Coronary artery (tissue), 2 donors: ENCODE data around the gene DTD1.

ENCODE experiments used
- DNase-seq: peaks from one replicate; pipeline ENCODE4 v3.0.0-alpha.2; 2017; ENCODE audit warnings: low spot score
- H3K27ac ChIP-seq, 2 donors: fragments of 200-600 bp; sonication (generic); one replicate each; pipeline ENCODE4 v1.5.1; 2016 to 2019
- H3K4me3 ChIP-seq: fragments of 200-600 bp; sonication (generic); 2 replicates; pipeline ENCODE4 v1.5.1; 2016; ENCODE audit warnings: mild to moderate bottlenecking, moderate library complexity
- CTCF ChIP-seq: fragments of 200-600 bp; sonication (generic); IDR thresholded peaks from one replicate; pipeline ENCODE4 v1.5.1; 2019; ENCODE audit warnings: antibody characterized with exemption

Gene DTD1

GRCh38 chr20:18587665-18588573 is at the start of gene DTD1:
TSS of gene DTD1 (plus strand) at chr20:18588054. CDS start at chr20:18588073, 19 bp downstream.
- peak; percentile 91 for DNase-seq
- peak within 1 kb of the TSS; percentile 90 for H3K4me3 ChIP-seq
- H3K27ac ChIP-seq, result peak within 1 kb of the TSS; percentile 64 to 87
- peak; percentile 77 for TF ChIP-seq CTCF

GRCh38 chr20:18541741-18542140 is 46.1 kb upstream of the DTD1 start:
- no peak for DNase-seq
- no peak overlapping the region for H3K4me3 ChIP-seq
- TF ChIP-seq CTCF, result no peak
- H3K27ac ChIP-seq, result no peak overlapping the region

- no peak for DNase-seq
- no peak overlapping the region for H3K4me3 ChIP-seq
- TF ChIP-seq CTCF, result no peak
- H3K27ac ChIP-seq, result no peak overlapping the region
These were observed 44.6 kb upstream of the DTD1 start for GRCh38 chr20:18543216-18543615.

GRCh38 chr20:18543932-18544331 is 43.9 kb upstream of the DTD1 start:
- TF ChIP-seq CTCF, result no peak
- no peak overlapping the region for H3K27ac ChIP-seq
- DNase-seq, result no peak
- H3K4me3 ChIP-seq, result no peak overlapping the region

GRCh38 chr20:18545566-18545965 is 42.3 kb upstream of the DTD1 start:
- Histone ChIP-seq H3K27ac (no peak overlapping the region), H3K4me3 (no peak overlapping the region)
- DNase-seq, result no peak
- no peak for TF ChIP-seq CTCF

GRCh38 chr20:18548465-18548864 is 39.4 kb upstream of the DTD1 start:
- TF ChIP-seq CTCF, result no peak
- no peak for DNase-seq
- no peak overlapping the region for H3K27ac ChIP-seq
- no peak overlapping the region for H3K4me3 ChIP-seq

GRCh38 chr20:18553746-18554145 is 34.1 kb upstream of the DTD1 start:
- Histone ChIP-seq H3K4me3 (no peak overlapping the region), H3K27ac (no peak overlapping the region)
- TF ChIP-seq CTCF, result no peak
- no peak for DNase-seq
